ENCODE data around the gene SORBS1.

DNA sequence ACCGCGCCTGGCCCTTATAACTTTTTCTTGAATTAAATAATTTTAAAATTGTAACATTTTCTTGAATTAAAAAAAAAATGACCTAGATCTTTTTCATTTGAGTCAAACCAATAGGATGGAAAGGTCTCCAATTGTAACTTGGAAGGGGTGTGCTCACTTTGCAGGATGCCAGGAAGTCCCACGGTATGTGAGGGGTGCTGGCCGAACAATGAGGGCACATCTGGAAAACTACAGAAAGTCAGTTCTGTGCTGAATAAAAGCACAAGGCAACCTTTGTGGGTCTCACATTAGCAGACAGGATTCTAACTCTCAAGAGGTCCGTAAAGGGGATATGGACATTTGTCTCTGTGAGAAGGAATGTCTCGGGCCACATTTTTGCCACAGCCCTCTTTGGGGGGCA is 217.6 kb downstream of the SORBS1 start:
- TF ChIP-seq CTCF (conservative IDR thresholded peaks at IDR 0.05; ENCODE audit: low read depth, low read length): no peak
- TF ChIP-seq EZH2 (IDR thresholded peaks at IDR 0.05; ENCODE audit: borderline replicate concordance, low read depth, low read length, poor library complexity, severe bottlenecking): no peak

Data from A673 (cell line).